8988T (cell line): Measurements from ENCODE around the gene NAALADL2.

Experiments
- DNase-seq: peaks from one replicate; pipeline ENCODE4 v3.0.0; 2011

NAALADL2 gene

DNA sequence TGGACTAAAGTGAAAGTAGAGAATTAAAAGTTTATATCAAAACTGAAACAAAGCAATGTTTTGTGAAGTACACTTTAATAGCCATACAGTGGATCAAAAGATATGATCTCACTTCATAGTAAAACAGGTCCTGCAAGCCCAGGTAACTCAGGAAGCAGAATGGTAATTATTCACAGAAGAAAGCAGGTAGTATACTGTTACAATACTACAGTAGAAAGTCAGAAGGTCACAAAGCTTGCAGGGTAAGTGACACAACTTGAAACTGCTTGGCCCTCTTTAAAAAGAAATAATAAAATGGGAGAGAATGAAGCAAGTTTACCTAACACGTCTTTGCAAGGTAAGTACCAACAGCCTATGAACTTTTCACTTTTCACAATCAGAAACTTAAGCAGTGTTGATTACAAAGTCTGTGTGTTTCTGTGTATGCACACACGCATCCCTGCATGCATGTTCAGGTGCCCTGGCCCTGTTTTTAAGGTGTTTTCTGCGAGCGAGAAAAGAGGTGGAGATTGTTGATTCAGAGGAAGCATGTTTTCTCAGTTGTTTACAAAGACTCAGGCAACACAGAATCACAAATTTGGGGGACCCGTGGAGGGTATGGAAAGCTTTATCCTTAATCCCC is at the start of gene NAALADL2:
Gene NAALADL2, plus strand, starts transcription at position 221 of the 622 bp plus-strand sequence.
- no peak for DNase-seq

DNA sequence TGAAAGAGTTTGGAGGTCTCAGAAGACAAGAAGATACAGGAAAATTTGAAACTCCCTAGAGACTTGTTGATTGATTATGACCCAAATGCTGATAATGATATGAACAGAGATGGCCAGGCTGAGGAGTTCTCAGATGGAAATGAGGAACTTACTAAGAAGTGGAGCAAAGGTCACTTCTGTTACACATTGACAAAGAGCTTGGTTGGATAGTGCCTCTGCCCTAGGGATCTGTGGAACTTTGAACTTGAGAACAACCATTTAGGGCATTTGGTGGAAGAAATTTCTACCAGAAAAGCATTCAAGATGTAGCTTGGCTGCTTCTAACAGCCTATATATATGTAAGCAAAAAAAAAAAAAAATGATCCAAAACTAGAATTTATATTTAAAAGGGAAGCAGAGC is 48.9 kb upstream of the NAALADL2 start:
- no peak for DNase-seq

DNA sequence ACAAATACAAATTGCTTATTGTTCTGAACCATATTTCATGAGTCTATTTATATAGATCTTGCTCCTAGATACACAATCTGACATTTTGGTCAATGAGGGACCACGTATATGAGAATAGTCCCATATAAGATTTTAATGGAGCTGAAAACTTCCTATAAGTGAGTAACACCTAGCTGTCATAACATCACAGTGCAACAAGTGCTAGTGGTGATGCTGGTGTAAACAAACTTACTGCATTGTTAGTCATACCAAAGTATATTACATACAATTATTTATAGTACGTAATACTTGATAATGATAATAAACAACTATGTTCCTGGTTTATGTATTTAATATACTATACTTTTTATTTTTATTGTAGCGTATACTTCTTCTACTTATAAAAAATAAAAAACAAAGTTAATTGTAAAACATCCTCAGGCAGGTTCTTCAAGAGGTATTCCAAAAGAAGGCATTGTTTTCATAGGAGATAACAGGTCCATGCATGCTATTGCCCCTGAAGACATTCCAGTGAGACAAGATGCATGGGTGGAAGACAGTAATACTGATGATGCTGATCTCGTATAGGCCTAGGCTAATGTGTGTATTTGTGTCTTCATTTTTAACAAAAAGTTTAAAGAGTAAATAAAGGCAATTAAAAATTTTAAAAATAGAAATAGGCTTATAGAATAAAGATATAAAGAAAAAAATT is 46.8 kb upstream of the NAALADL2 start:
- DNase-seq: no peak

DNA sequence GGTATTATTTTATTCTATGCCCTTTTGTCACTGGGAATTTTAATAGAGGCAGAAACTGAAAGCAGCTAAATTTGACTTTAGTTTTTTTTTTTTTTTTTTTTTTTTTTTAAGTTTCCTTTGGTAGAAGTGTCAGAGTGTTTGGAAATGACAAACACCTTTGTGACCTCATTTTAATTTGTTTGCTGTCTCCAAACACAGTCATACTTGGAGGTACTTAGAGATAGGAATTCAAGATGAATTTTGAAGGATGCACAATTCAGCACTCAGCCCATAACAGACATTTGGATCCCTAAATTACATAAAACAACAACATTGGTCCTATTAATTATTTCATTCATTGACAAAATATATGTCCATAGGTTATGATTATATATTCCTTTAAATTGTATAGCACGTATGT is 43.4 kb upstream of the NAALADL2 start:
- no peak for DNase-seq

DNA sequence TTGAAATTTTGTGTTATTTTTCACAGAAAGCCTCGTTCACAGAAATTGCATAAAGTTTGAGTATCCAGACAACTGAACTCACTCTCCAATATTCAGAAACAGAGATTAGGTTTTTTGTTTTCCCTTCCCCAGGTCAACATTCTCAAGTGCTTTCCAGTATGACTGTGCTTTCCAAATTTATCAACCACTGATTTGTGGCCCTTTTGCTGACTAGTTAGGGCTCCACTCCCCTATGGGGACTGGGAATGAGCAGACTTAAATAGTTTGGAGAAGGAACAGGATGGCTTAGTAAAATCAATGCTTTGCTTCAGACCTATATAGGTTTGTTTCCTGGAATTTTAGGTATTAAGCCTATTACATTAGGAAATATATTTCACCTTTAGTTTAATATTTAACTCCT is 38.2 kb upstream of the NAALADL2 start:
- no peak for DNase-seq

DNA sequence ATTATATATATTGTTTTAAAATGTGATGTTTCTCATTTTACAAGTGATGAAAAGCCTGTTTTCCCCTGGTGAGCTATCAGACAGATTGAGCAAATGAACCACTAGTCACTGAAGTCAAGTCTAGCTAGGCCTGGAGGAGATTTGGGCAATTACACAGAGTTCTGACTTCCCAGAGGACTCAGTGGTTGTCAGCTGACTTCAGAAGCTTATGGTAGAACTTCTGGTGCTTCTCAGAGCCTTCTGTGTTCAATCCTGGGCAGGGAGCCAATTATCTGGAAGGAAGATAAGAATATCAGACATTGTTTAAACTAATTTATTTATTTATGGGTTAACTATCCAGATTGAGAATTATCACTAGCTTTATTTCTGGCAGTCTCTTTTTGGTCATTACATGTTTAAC is 37.7 kb upstream of the NAALADL2 start:
- no peak for DNase-seq

DNA sequence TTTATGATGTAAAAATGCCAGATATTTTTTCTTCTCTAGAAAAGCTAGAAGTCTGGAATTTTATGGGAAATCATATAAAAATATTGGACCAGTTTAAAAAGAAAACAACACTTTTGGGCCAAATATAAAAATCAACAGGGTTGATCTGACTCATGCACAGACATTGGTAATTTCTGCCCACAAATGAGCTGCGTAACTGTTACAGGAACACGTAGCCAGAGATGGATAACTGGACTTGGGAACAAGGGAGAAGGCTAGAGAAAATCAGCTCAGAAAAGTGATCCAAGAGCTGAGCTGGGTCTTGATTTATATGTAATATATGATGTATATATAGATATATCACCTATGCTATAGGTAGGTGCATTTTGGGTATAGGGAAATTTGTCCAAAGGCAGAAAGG is 36.8 kb upstream of the NAALADL2 start:
- DNase-seq: no peak

DNA sequence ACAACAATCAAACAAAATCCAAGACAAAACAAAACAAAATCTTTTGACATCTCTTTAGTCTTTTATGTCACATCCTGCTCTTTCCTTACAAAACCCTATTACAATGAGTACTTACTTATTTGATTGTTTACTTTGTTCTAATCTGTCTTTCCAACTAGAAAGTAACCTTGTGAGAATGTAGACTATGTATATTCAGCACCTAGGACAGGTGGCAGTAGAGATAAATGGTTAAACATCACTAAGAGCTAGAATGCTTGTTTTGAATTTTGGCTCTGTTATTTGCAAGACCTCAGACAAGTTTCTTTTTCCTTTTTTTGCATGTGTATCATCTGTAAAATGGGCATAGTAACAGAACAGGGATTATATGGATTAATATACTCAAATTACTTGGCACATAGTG is 33.1 kb upstream of the NAALADL2 start:
- no peak for DNase-seq

DNA sequence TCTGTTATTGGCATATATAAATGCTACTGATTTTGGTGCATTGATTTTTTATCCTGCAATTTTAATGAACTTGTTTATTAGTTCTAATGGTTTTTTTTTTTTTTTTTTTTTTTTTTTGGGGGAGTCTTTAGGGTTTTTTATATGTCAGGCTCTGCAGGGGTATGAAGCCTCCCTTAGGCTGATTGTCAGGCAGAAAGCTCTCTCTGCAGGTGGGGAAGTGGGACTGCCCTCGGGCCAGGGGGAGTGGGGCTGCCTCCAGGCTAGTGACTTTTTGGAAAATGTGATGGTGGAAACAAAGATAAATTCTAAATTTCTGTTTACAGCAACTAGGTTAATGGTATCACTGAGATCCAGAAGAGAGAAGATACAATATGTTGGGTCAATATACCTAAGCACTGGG is 14.4 kb upstream of the NAALADL2 start:
- no peak for DNase-seq

DNA sequence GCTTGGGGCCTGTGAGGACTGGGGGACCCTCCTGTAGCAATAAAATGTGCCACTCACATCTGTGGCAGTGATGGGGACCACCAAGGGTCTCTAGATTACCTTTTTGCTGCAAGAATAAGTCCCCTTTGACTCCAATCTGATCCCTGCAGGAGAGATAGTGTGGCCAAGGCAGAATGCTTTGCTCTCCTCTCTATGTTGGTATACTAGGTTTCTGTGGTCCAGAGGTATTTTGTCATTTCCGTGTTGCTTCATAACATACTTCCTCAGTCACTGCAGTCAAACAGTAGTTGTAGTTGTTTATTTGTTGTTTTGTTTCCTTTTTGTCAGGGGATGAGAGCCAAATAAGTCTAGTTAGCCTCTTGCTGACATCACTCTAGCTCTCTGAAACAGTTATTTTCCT is 13.1 kb upstream of the NAALADL2 start:
- no peak for DNase-seq

DNA sequence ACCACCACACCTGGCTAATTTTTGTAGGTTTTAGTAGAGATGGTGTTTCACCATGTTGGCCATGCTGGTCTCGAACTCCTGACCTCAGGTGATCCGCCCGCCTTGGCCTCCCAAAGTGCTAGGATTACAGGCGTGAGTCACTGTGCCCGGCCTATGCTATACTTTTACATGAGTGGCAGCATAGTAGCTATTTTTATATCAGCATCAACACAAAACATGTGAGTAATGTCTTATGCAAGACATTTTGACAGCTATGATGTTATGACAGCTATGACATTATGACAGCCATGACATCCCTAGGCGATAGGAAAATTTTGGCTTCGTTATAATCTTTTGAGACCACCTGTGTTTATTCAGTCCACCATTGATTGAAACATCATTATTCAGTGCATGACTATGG is 4.1 kb upstream of the NAALADL2 start:
- no peak for DNase-seq

DNA sequence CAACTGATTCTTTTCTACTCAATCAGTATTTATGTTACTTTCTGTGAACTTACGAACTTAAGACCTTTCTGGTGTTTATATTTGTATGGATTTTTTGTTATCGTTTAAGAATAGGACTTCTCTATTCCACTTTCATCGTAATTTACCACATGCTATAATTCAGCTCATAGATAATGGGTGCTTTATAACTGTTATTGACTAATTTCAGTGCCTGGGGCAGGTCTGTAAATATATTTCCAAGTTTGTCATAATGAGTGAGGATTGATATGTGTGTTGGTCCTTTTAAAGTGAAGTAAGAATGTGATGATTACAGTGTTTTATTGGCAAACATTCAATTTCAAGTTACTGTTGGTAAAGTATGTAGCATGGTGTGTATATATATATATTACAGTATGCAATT is 1.8 kb upstream of the NAALADL2 start:
- DNase-seq: no peak

DNA sequence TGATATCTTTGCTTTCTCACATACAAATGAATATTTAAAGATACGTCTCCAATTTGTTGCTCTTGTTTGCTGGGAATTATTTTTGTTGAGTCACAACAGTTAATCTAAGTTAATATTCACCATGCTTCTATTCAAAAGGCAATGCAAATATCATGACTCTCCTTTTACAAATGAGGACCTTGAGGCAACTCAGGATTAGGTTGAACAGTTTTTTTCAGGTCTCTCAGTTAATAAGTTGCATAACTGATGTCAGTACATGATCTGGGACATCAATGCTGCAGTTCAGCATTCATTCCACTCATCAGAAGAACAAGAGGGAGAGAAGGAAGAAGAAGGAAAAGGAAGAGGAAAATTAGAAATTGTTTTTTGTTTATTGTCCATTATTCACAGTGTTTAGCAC is 781 bp upstream of the NAALADL2 start:
- no peak for DNase-seq

DNA sequence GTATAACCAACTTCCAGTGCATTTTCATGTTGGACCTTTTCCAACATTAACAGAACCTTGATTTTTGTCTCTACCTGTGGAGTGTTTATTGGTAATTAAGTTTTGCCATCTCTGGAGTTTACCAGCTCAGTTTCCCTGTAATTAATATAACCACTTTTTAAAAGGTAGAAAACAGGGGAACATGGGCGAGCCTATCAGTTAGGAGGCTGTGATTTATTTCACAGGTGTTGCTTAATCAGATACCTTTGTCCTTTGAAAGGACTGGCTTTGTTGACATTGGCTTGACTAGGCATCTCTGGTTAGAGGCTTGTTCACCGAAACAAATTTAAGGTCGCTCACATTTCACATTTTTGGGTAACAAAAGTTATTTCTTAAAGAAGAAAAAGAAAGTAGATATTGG is 622 bp downstream of the NAALADL2 start:
- no peak for DNase-seq

DNA sequence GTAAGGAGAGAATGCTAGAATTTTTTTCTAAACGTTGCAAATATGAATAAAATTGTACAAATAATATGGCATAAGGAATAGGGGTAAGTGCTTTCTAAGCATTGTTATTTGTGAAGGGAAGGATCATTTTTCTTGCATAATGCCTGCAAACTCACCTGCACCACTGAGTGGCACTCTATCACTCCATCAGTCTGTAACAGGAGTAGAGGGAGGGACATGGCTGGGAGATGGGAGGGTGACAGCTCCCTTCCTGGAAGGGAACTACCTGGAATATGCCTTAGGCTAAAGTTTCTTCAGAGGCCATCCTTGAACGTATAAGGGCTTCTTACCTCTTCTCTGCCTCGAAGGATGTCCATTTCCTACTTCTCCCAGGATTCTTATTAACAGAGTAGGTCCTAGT is 3.0 kb downstream of the NAALADL2 start:
- DNase-seq: no peak

DNA sequence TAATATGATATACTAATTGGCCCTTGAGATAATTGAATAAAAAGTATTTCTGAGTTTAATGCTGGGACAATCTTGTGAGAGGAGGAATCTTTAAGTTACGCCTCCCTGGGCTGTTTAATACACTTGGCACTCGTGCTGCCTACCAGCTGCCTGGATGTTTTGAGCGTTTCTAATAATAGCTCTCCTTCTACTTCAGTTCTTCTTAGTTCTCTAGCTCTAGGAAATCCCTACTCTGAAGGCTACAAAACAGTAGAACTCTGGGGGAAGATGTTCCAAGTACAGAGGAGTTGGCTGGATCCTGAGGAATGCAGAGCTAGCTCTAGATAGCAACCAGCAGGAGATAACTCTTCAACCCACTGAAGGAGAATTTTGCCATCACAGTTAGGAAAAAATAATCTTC is 3.5 kb downstream of the NAALADL2 start:
- no peak for DNase-seq

DNA sequence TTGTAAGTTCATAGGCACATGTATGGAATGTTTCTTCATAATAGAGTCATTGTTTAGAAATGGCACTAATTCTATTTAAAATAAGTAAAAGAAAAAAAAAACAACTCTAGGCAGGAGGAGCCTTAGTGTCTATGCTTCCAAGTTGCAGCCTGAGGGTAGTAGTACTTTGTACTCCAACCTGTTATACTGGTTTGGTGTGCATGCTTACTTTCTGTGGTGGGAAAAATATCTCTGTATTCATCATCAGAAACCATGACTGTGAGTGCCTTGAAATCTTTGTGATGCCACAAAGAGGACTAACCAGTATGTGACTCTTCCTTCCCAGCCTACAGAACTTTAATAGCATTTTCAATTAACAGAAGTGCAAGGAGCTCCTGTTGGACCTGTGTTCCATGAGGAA is 4.4 kb downstream of the NAALADL2 start:
- no peak for DNase-seq

DNA sequence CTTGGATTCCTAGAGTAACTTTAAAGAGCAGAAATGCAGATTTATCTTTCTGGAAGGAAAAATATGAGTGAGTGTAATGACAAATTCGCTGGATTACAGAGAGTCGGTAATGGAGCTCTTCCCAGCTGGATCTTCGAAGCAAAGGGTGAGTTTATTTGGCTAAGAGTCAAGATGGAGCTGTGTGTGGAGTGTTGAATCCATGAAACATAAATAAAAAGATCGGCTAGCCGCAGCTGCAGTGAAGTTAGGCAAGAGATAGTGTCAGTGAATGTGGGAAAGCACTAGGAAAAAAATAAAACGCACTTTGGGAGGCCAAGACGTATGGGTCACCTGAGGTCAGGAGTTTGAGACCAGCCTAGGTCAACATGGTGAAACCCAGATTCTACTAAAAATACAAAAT is 10.3 kb downstream of the NAALADL2 start:
- DNase-seq: no peak

DNA sequence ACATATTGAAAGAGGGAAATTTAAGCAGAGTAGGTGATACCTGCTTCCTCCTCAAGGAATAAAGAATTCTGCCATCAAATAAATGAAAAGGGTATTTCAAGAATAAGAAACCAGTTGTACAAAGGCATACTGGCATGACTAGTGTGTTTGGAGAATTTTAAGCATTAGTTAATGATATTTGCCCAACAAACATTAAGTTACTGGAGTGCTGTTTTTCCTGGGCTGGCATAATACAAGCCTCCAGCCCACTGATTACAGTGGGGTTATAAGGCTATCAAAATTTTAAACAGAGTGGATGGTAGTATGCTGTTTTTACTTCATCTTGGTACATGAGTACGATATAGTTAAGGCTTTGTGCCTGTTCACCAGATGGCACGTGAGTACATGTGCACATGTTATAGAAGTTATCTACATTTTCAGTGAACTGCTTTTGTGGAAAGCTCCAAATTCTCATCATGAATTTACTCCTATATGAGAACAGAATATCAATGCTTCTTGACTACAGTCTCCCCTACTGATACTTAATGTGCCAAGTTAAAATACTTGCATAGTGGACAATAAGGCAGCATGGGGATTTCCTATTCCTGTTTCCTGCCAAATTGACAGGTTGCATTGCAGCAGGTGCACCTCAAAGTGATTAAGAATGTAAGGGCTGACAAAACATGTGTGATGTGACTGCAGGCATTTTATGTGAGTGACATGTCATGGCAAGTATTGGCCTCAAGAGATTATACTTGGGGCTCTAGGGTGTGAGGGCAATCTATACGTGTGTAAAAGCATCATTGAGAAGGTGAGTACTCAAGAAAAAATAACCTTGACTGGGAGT is 14.9 kb downstream of the NAALADL2 start:
- no peak for DNase-seq

DNA sequence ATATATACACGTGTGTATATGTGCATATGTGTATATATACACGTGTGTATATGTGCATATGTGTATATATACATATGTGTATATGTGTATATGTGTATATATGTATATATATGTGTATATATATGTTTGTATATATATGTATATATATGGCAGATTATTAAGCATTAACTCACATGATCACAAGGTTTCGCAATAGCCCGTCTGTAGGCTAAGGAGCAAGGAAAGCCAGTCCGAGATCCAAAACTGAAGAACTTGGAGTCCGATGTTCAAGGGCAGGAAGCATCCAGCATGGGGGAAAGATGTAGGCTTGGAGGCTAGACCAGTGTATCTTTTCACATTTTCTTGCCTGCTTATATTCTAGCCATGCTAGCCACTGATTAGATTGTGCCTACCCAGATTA is 23.7 kb downstream of the NAALADL2 start:
- DNase-seq: no peak

DNA sequence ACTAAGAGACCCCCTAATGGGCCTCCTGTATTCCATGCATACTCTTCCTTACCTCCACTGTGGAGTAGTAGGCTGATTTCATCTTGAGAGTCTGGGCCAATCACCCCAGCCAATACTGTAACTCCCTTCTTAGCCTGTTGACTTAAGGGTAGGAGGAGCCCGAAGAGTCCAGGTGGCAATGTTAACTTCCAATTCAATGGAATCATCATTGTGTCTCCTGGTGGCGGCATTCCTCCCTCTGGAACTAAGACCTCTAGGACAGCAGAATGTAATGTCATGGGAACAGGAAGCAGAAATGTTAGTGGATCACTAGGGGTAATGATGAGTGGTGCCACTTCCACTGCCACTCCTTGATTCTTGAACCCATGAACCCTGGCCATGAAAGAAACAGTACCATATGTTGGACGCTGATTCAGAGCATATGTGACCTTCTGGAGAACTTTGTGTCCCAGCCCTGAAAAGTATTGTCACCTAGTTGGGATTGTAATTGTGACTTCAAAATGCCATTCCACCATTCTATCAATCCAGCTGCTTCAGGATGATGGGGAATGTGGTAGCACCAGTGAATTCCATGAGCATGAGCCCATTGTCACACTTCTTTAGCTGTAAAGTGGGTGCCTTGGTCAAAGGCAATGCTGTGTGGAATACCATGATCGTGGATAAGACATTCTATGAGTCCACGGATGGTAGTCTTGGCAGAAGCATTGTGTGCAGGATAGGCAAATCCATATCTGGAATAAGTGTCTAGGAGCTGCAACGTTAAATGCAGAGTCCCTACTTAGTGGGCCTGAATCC is 24.9 kb downstream of the NAALADL2 start:
- no peak for DNase-seq

DNA sequence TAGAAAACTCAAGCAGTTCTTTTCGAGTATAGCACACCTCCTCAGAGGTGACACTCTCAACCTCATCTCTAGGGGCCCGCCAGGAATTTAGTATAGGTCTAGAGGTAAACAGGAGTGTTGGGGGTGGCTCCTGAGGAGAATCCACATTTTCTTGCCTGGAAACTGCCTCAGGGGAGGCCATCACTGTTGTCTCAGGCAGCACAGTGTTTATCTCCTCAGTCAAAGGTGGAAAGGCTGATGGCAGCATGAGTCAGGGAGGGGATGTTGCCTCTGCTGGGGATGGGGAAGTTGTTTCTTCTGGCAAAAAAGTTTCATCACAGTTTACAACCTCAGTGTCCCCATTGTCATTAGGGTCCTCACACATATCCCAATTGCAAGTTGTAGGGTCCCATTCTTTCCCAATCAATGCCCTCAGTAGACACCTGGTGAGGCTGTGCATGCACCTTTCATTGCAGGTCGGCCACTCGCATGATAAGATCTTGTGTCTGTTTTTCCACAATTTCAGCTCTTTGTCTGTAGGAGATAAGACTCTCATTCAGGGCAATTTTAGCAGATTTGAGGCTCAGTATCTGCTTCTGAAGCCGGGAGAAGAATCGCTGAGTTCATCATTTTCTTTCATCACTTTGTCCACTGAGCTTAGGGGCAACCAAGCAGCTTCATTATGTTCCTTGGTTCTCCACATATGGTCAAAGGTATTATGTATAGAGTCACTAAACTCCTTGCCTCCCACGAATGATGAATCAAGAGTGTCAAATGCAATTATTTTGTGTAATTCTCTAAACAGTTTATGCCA is 25.8 kb downstream of the NAALADL2 start:
- no peak for DNase-seq
